ENCODE results near the gene DNAJB7. TPM values are rescaled to one million over a fixed set of nuclear protein-coding genes. Genes with fewer than 3 reads are reported as not detected.

DNAJB7 gene
- total and polyA plus RNA-seq, 2 of the 13 experiments (the other 11 are each of a cell fraction or from before 2014, with no cell fraction given) = not detected

DNA sequence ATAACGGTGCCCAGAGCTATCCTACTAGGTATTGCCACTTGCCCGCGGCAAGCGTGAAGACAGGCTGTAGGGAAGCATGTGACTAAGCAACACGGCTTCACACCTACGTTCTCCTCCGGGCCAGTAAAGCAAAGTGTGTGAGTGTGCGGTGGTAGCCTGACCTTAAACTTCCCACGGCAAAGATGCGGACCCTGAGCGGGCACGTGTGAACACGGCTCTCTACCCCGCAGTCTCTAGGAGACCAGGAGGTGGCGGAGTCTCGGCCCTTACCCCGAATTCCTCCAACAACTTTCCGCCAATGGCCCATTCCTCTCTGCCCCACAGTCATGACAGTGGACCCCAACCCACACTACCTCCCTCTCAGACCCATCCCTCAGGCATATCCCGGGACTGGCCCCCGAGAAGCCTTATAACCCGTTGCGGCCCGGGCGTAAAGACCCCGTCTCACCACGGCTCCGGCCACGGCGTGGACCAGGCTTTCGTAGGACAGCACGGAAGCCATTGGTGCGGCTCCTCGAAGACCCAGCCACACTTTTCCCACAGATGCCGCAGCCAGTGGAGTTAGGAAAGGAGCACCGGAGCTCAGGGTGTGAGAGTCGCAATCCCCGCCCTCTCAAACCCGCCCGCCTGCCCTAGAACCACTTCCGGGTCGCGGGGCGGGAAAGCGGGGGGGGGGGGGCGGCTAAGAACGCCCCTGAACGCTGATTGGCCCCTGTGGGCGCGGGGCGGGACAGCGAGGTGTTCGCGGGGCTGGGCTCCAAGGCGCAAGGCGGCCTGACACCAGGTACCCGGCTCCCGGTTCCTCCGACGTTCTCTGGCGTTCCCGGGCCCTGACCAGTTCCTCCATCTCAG is 42.9 kb downstream of the DNAJB7 start, which contains the start of gene SLC25A17:
Gene SLC25A17 (minus strand): TSS at position 600 of the 852 bp plus-strand sequence. CDS start 98 bp downstream, at position 502.
- H3K4me1 ChIP-seq (ENCODE audit: insufficient read depth, low read length) = peaks cover 40% of the 10 kb centered on the region
- no peaks in the 10 kb centered on the region for H3K9me3 ChIP-seq (ENCODE audit: low read length)
- H3K27ac ChIP-seq (ENCODE audit: extremely low read length, insufficient read depth, low read length) = peak within 1 kb of the TSS; percentile 80
- no peaks in the 10 kb centered on the region; a peak in 1 of 5 replicates for H3K27me3 ChIP-seq (ENCODE audit: control insufficient read depth in 1 of 2, insufficient read depth in 2 of 2, low read length in 2 of 2)
- peak; percentile 95 for ATAC-seq
- H3K79me2 ChIP-seq (ENCODE audit: insufficient read depth, low read length) = peaks cover 38% of the 10 kb centered on the region
- no peaks in the 10 kb centered on the region; a peak in 1 of 5 replicates for H3K36me3 ChIP-seq (replicated peaks in 1 of 2; ENCODE audit: control insufficient read depth in 1 of 2, insufficient read depth in 2 of 2, low read length in 2 of 2)
- no peaks in the 10 kb centered on the region for H4K20me1 ChIP-seq (ENCODE audit: insufficient read depth, low read length)
- peak; percentile 76 for DNase-seq (ENCODE audit: low spot score)
- no TSS peak for BruUV-seq (replicated peaks)
- peak within 1 kb of the TSS; percentile 88 for H2AFZ ChIP-seq (ENCODE audit: low read length)
- 0% methylated on average over 15 of the region's 61 CpGs for WGBS (ENCODE audit: low lambda C conversion rate)
- peak within 1 kb of the TSS; percentile 97 to 98 (median 98) for H3K4me3 ChIP-seq (replicated peaks in 1 of 3; ENCODE audit: insufficient read depth in 1 of 3, low read depth in 2 of 3, low read length in 3 of 3)
- peak within 1 kb of the TSS; percentile 85 for H3K9ac ChIP-seq (ENCODE audit: insufficient read depth, low read depth, low read length)
- H3K4me2 ChIP-seq (ENCODE audit: low read depth, low read length) = peak within 1 kb of the TSS; percentile 99
- ChIA-PET POLR2A (interaction anchor here (0.7 to 1.5 kb wide), 8 partner anchors 9 to 291 kb away, joined by 3 to 9 read pairs (median 4); partner anchors contain the start of genes RBX1, ST13 and XPNPEP3), CTCF (ENCODE audit: low intra/inter-chr PET ratio, low total read pairs) (no interaction called here)
- FAIRE-seq = peak; percentile 44
- intact Hi-C loops (cut with micrococcal nuclease; ENCODE audit: unreplicated experiment) (no loop called here), in situ Hi-C loops (cut with HindIII; ENCODE audit: extremely low pct_ligation_motif_present, low pct_unique_long_range_greater_than_20kb) (no loop called here)
- TF ChIP-seq ZNF367 (CRISPR knock-in tag; IDR thresholded peaks at IDR 0.05; ENCODE audit: borderline replicate concordance) (no peak), HNRNPL (IDR thresholded peaks at IDR 0.05; ENCODE audit: low read depth, low read length) (no peak), ZSCAN25 (CRISPR knock-in tag; IDR thresholded peaks at IDR 0.05) (no peak), ZNF253 (CRISPR knock-in tag; IDR thresholded peaks at IDR 0.05; ENCODE audit: borderline replicate concordance) (no peak), HNRNPH1 (optimal IDR thresholded peaks at IDR 0.05; ENCODE audit: low read depth, low read length) (no peak), ZBTB43 (CRISPR knock-in tag; conservative IDR thresholded peaks at IDR 0.05) (no peak), ZNF143 (CRISPR knock-in tag; IDR thresholded peaks at IDR 0.05) (no peak), ZNF263 (CRISPR knock-in tag; IDR thresholded peaks at IDR 0.05) (no peak), ZNF780A (CRISPR knock-in tag; IDR thresholded peaks at IDR 0.05) (no peak), ZNF7 (CRISPR knock-in tag; IDR thresholded peaks at IDR 0.05) (no peak), ZNF644 (CRISPR knock-in tag; IDR thresholded peaks at IDR 0.05; ENCODE audit: low read depth) (no peak), DNMT1 (CRISPR knock-in tag; IDR thresholded peaks at IDR 0.05) (no peak)
- TF ChIP-seq, protein P1, sequence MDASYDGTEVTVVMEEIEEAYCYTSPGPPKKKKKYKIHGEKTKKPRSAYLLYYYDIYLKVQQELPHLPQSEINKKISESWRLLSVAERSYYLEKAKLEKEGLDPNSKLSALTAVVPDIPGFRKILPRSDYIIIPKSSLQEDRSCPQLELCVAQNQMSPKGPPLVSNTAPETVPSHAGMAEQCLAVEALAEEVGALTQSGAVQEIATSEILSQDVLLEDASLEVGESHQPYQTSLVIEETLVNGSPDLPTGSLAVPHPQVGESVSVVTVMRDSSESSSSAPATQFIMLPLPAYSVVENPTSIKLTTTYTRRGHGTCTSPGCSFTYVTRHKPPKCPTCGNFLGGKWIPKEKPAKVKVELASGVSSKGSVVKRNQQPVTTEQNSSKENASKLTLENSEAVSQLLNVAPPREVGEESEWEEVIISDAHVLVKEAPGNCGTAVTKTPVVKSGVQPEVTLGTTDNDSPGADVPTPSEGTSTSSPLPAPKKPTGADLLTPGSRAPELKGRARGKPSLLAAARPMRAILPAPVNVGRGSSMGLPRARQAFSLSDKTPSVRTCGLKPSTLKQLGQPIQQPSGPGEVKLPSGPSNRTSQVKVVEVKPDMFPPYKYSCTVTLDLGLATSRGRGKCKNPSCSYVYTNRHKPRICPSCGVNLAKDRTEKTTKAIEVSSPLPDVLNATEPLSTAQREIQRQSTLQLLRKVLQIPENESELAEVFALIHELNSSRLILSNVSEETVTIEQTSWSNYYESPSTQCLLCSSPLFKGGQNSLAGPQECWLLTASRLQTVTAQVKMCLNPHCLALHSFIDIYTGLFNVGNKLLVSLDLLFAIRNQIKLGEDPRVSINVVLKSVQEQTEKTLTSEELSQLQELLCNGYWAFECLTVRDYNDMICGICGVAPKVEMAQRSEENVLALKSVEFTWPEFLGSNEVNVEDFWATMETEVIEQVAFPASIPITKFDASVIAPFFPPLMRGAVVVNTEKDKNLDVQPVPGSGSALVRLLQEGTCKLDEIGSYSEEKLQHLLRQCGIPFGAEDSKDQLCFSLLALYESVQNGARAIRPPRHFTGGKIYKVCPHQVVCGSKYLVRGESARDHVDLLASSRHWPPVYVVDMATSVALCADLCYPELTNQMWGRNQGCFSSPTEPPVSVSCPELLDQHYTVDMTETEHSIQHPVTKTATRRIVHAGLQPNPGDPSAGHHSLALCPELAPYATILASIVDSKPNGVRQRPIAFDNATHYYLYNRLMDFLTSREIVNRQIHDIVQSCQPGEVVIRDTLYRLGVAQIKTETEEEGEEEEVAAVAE (CRISPR knock-in tag; IDR thresholded peaks at IDR 0.05; ENCODE audit: borderline replicate concordance) = no peak
- TF ChIP-seq, protein P2, sequence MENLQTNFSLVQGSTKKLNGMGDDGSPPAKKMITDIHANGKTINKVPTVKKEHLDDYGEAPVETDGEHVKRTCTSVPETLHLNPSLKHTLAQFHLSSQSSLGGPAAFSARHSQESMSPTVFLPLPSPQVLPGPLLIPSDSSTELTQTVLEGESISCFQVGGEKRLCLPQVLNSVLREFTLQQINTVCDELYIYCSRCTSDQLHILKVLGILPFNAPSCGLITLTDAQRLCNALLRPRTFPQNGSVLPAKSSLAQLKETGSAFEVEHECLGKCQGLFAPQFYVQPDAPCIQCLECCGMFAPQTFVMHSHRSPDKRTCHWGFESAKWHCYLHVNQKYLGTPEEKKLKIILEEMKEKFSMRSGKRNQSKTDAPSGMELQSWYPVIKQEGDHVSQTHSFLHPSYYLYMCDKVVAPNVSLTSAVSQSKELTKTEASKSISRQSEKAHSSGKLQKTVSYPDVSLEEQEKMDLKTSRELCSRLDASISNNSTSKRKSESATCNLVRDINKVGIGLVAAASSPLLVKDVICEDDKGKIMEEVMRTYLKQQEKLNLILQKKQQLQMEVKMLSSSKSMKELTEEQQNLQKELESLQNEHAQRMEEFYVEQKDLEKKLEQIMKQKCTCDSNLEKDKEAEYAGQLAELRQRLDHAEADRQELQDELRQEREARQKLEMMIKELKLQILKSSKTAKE (CRISPR knock-in tag; IDR thresholded peaks at IDR 0.05; ENCODE audit: borderline replicate concordance) = no peak
- TF ChIP-seq, protein P3, sequence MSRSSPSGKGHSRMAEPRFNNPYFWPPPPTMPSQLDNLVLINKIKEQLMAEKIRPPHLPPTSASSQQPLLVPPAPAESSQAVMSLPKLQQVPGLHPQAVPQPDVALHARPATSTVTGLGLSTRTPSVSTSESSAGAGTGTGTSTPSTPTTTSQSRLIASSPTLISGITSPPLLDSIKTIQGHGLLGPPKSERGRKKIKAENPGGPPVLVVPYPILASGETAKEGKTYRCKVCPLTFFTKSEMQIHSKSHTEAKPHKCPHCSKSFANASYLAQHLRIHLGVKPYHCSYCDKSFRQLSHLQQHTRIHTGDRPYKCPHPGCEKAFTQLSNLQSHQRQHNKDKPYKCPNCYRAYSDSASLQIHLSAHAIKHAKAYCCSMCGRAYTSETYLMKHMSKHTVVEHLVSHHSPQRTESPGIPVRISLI (CRISPR knock-in tag; IDR thresholded peaks at IDR 0.05; ENCODE audit: borderline replicate concordance) = no peak

Data from HepG2 (cell line).